ENCODE data around the gene ADGRG1. TPM values are rescaled to one million over a fixed set of nuclear protein-coding genes. Genes with fewer than 3 reads are reported as not detected.

ADGRG1 gene
- polyA plus RNA-seq, 1 of the 3 experiments (the other 2 are of a cell fraction), result 7.4 TPM

- TF ChIP-seq, protein P1, sequence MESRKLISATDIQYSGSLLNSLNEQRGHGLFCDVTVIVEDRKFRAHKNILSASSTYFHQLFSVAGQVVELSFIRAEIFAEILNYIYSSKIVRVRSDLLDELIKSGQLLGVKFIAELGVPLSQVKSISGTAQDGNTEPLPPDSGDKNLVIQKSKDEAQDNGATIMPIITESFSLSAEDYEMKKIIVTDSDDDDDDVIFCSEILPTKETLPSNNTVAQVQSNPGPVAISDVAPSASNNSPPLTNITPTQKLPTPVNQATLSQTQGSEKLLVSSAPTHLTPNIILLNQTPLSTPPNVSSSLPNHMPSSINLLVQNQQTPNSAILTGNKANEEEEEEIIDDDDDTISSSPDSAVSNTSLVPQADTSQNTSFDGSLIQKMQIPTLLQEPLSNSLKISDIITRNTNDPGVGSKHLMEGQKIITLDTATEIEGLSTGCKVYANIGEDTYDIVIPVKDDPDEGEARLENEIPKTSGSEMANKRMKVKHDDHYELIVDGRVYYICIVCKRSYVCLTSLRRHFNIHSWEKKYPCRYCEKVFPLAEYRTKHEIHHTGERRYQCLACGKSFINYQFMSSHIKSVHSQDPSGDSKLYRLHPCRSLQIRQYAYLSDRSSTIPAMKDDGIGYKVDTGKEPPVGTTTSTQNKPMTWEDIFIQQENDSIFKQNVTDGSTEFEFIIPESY (IDR thresholded peaks at IDR 0.05; ENCODE audit: borderline replicate concordance, low read depth), result no peak
- TF ChIP-seq TCF12 (IDR thresholded peaks at IDR 0.05), result no peak
- no peak for TF ChIP-seq JUND (IDR thresholded peaks at IDR 0.05)
Observed at GRCh38 chr16:57637965-57638364, 9.5 kb downstream of the ADGRG1 start (continued).

DNA sequence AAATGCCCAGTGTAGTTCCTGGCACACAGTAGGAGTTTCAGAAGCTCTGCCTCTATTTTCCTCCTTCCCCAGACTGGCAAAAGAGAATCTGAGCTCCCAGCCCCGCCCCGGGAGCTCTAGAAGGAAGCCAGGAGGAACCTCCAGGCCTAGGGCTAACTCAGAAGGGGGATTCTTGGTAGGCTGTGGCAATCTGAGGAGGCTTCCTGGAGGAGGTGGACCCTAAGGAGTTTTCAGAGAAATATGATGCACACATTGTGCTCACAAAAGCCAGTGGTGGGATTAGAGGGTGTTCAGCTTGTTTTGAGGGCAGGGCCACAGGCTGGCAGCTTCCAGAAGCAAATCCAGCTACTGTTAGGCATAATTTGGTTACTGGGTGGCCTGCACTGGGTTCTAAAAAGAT, 10.0 kb downstream of the ADGRG1 start:
- Histone ChIP-seq H3K9ac (no peak overlapping the region), H3K4me3 (ENCODE audit: low read depth in 2 of 2, low read length in 1 of 2) (no peak overlapping the region), H3K27me3 (ENCODE audit: insufficient read depth) (no peaks in the 10 kb centered on the region), H4K20me1 (ENCODE audit: insufficient read depth) (no peaks in the 10 kb centered on the region), H3K9me3 (no peaks in the 10 kb centered on the region), H2AFZ (ENCODE audit: low read depth) (no peak overlapping the region), H3K36me3 (replicated peaks in 1 of 2; ENCODE audit: control insufficient read depth in 1 of 2, insufficient read depth in 2 of 2, low read length in 1 of 2) (no peaks in the 10 kb centered on the region), H3K4me1 (ENCODE audit: control insufficient read depth in 1 of 2, insufficient read depth in 2 of 2, low read depth in 1 of 2, low read length in 1 of 2) (peaks cover 4 to 10% of the 10 kb centered on the region in 2 experiments; a peak in 2 of 4 replicates), H3K27ac (ENCODE audit: low read depth in 2 of 2, low read length in 1 of 2) (no peak overlapping the region), H3K79me2 (ENCODE audit: insufficient read depth) (no peaks in the 10 kb centered on the region), H3F3A (replicated peaks; ENCODE audit: insufficient read depth) (peaks cover 2% of the 10 kb centered on the region), H3K4me2 (no peak overlapping the region), H3K9me2 (no peaks in the 10 kb centered on the region)
- 100% methylated on average over 2 of the region's 2 CpGs for WGBS (ENCODE audit: low lambda C conversion rate)
- ChIA-PET CTCF (interaction anchor here (1.1 to 8.5 kb wide), 8 partner anchors 9 to 62 kb away, joined by 3 to 101 read pairs (median 6); no protein-coding TSS in a partner anchor), POLR2A (interaction anchor here (1.0 kb wide), 1 partner anchor 11 kb away, joined by 3 read pairs; no protein-coding TSS in a partner anchor)
- DNase-seq, result no peak
- TF ChIP-seq, protein P1 (IDR thresholded peaks at IDR 0.05; ENCODE audit: borderline replicate concordance, low read depth), result no peak
- TF ChIP-seq NFIC (IDR thresholded peaks at IDR 0.05; ENCODE audit: borderline replicate concordance) (no peak), EZH2phosphoT487 (IDR thresholded peaks at IDR 0.05; ENCODE audit: borderline replicate concordance, low read depth) (no peak), GABPA (IDR thresholded peaks at IDR 0.05; ENCODE audit: low read depth) (no peak), SIN3A (IDR thresholded peaks at IDR 0.05; ENCODE audit: borderline replicate concordance, low read depth, low read length) (no peak), TAF1 (IDR thresholded peaks at IDR 0.05; ENCODE audit: borderline replicate concordance, low read depth, low read length) (no peak), RCOR1 (IDR thresholded peaks at IDR 0.05; ENCODE audit: low read length) (no peak)

DNA sequence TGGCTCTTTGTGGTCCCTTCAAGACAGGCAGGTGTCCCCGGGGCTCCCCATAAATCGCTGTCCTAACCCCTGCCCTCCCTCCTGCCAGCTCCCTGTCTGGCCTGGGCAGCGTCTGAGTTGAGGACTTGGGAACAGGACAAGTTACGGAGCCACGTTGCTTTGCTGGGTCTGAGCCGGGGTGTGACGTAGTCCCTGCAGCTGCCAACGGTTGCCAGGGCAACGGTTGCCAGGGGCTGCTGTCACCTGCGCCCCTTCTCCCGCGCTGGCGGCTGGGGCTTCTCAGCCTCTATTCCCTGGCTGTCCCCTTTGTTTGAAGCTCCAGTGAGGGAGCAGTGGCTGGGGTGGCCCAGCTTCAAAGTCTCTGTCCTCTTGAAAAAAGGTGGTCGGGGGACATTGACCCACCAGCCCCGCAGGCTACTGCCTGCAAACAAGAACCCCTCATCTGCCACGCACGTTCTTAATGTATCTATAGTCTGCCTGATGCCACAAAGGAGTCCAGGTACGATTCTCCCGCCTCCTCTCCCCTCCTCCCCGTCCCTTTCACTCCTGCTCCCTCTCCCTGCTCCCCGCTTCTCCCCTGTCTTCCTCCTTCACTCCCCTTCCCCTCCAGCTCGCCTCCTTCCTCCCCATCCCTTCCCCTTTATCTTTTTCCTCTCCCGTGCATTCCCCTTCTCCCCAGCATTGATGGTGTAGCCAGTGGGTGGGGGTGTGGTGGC, 10.9 kb downstream of the ADGRG1 start:
- Histone ChIP-seq H3K4me3 (ENCODE audit: low read depth in 2 of 2, low read length in 1 of 2) (no peak overlapping the region), H3K4me2 (no peak overlapping the region), H3F3A (replicated peaks; ENCODE audit: insufficient read depth) (peaks cover 4% of the 10 kb centered on the region), H3K9ac (no peak overlapping the region), H3K9me2 (no peaks in the 10 kb centered on the region), H2AFZ (ENCODE audit: low read depth) (no peak overlapping the region), H3K79me2 (ENCODE audit: insufficient read depth) (no peaks in the 10 kb centered on the region), H3K4me1 (ENCODE audit: control insufficient read depth in 1 of 2, insufficient read depth in 2 of 2, low read depth in 1 of 2, low read length in 1 of 2) (peaks cover 0 to 10% of the 10 kb centered on the region in 2 experiments; a peak in 1 of 4 replicates), H3K27me3 (ENCODE audit: insufficient read depth) (no peaks in the 10 kb centered on the region), H3K36me3 (replicated peaks in 1 of 2; ENCODE audit: control insufficient read depth in 1 of 2, insufficient read depth in 2 of 2, low read length in 1 of 2) (no peaks in the 10 kb centered on the region), H3K9me3 (no peaks in the 10 kb centered on the region), H3K27ac (ENCODE audit: low read depth in 2 of 2, low read length in 1 of 2) (no peak overlapping the region), H4K20me1 (ENCODE audit: insufficient read depth) (no peaks in the 10 kb centered on the region)
- peak; percentile 84; the same call in 1 of the 2 replicates for TF ChIP-seq MXI1 (IDR thresholded peaks at IDR 0.05; ENCODE audit: low read depth, low read length)
- TF ChIP-seq RFX5 (IDR thresholded peaks at IDR 0.05; ENCODE audit: low read length), result peak; percentile 79
- no peak for TF ChIP-seq TAF1 (IDR thresholded peaks at IDR 0.05; ENCODE audit: borderline replicate concordance, low read depth, low read length)
- ChIA-PET POLR2A (interaction anchor here (1.0 kb wide), 1 partner anchor 10 kb away, joined by 3 read pairs; no protein-coding TSS in a partner anchor), CTCF (interaction anchor here (1.3 to 8.5 kb wide), 6 partner anchors 8 to 63 kb away, joined by 3 to 101 read pairs (median 8); no protein-coding TSS in a partner anchor)
- peak; percentile 93 for DNase-seq
- WGBS (ENCODE audit: low lambda C conversion rate), result 58% methylated on average over 21 of the region's 23 CpGs
